GM23338 (cell line): ENCODE results near the gene SNRPA. TPM values are rescaled to one million over a fixed set of nuclear protein-coding genes. Genes with fewer than 3 reads are reported as not detected.

Experiments
- ATAC-seq: fragments of 200-7000 bp; cut with Tn5 transposase; 3 replicates; pipeline ENCODE4 v1.9.1; 2020
- DNase-seq: peaks from one replicate; pipeline ENCODE4 v3.0.0-alpha.2; 2015; ENCODE audit warnings: low spot score
- H2AFZ ChIP-seq: fragments of 200-600 bp; sonication (generic); 2 replicates; pipeline ENCODE4 v1.8.0; 2016; ENCODE audit warnings: antibody characterized with exemption, mild to moderate bottlenecking, moderate library complexity
- H3F3A ChIP-seq: fragments of 200-600 bp; sonication (generic); replicated peaks from 2 replicates; pipeline ENCODE4 v1.8.0; 2017; ENCODE audit warnings: antibody characterized with exemption, mixed run types, low read depth
- H3K27ac ChIP-seq: fragments of 200-600 bp; sonication (generic); 2 replicates; pipeline ENCODE4 v1.6.1; 2016; ENCODE audit warnings: low read depth
- H3K27me3 ChIP-seq: fragments of 200-600 bp; sonication (generic); 2 replicates; pipeline ENCODE4 v1.8.0; 2016; ENCODE audit warnings: mild to moderate bottlenecking, mixed run types, moderate library complexity; ENCODE audit not compliant: insufficient read depth
- H3K36me3 ChIP-seq: fragments of 200-600 bp; sonication (generic); 2 replicates; pipeline ENCODE4 v1.8.0; 2016; ENCODE audit warnings: mild to moderate bottlenecking; ENCODE audit not compliant: insufficient read depth
- H3K4me1 ChIP-seq: fragments of 200-600 bp; sonication (generic); 2 replicates; pipeline ENCODE4 v1.8.0; 2016; ENCODE audit warnings: mild to moderate bottlenecking, moderate library complexity; ENCODE audit not compliant: insufficient read depth
- H3K4me2 ChIP-seq: fragments of 200-600 bp; sonication (generic); 2 replicates; pipeline ENCODE4 v1.7.1; 2017; ENCODE audit warnings: mixed run types
- H3K4me3 ChIP-seq: fragments of 200-600 bp; sonication (generic); 2 replicates; pipeline ENCODE4 v1.6.1; 2016; ENCODE audit warnings: mixed run types
- H3K79me2 ChIP-seq: fragments of 200-600 bp; sonication (generic); replicated peaks from 2 replicates; pipeline ENCODE4 v1.8.0; 2017; ENCODE audit warnings: mild to moderate bottlenecking; ENCODE audit not compliant: insufficient read depth
- H3K9me2 ChIP-seq: fragments of 200-600 bp; sonication (generic); 2 replicates; pipeline ENCODE4 v1.8.0; 2017; ENCODE audit not compliant: insufficient read depth
- H4K20me1 ChIP-seq: fragments of 200-600 bp; sonication (generic); replicated peaks from 2 replicates; pipeline ENCODE4 v1.8.0; 2017; ENCODE audit warnings: mild to moderate bottlenecking; ENCODE audit not compliant: insufficient read depth
- H3K27ac Mint-ChIP-seq: 2 replicates; pipeline ENCODE4 v1.8.0; 2020; ENCODE audit warnings: inconsistent platforms, mild to moderate bottlenecking, moderate library complexity, mixed read lengths
- H3K27me3 Mint-ChIP-seq: 3 replicates; pipeline ENCODE4 v1.8.0; 2022; ENCODE audit warnings: low read depth, mild to moderate bottlenecking, moderate library complexity, mixed read lengths, inconsistent platforms; ENCODE audit not compliant: insufficient read depth, poor library complexity
- H3K36me3 Mint-ChIP-seq: 3 replicates; pipeline ENCODE4 v1.8.0; 2021; ENCODE audit warnings: low read depth, mild to moderate bottlenecking, inconsistent platforms, moderate library complexity, mixed read lengths
- H3K4me1 Mint-ChIP-seq: 3 replicates; pipeline ENCODE4 v1.8.0; 2020; ENCODE audit warnings: mild to moderate bottlenecking, inconsistent platforms, mixed read lengths
- H3K4me3 Mint-ChIP-seq: 3 replicates; pipeline ENCODE4 v1.8.0; 2021; ENCODE audit warnings: moderate library complexity, mild to moderate bottlenecking, inconsistent platforms, mixed read lengths
- H3K9me3 Mint-ChIP-seq: 3 replicates; pipeline ENCODE4 v1.8.0; 2020; ENCODE audit warnings: moderate library complexity, mild to moderate bottlenecking, inconsistent platforms, mixed read lengths
- CREB1 ChIP-seq: fragments of 250-450 bp; sonication (Bioruptor Pico); IDR thresholded peaks from 2 replicates; pipeline ENCODE4 v1.5.0; 2020; ENCODE audit warnings: low read depth, mild to moderate bottlenecking, moderate library complexity
- EZH2 ChIP-seq: fragments of 200-600 bp; sonication (generic); IDR thresholded peaks from one replicate; pipeline ENCODE4 v1.8.0; 2017; ENCODE audit warnings: antibody characterized with exemption, mild to moderate bottlenecking, low read depth; ENCODE audit not compliant: unreplicated experiment
- EZH2phosphoT487 ChIP-seq: fragments of 200-600 bp; sonication (generic); IDR thresholded peaks from one replicate; pipeline ENCODE4 v1.8.1; 2018; ENCODE audit warnings: antibody characterized with exemption; ENCODE audit not compliant: unreplicated experiment
- JUNB ChIP-seq: IDR thresholded peaks from one replicate; pipeline ENCODE4 v1.6.1; 2016; ENCODE audit warnings: antibody characterized with exemption; ENCODE audit not compliant: unreplicated experiment
- NANOG ChIP-seq: IDR thresholded peaks from 2 replicates; pipeline ENCODE4 v1.6.1; 2016; ENCODE audit warnings: antibody characterized with exemption, borderline replicate concordance
- STAT1 ChIP-seq: IDR thresholded peaks from one replicate; pipeline ENCODE4 v1.6.1; 2016; ENCODE audit warnings: antibody characterized with exemption; ENCODE audit not compliant: unreplicated experiment
- ZNF331 ChIP-seq: fragments of 250-450 bp; sonication (Bioruptor Pico); IDR thresholded peaks from 2 replicates; pipeline ENCODE4 v1.5.0; 2020; ENCODE audit warnings: low read depth, mild to moderate bottlenecking, moderate library complexity
- polyA plus RNA-seq: library from polyadenylated mRNA; unstranded; fragments of >200 nt; fragmentation: Nextera tagmentation; extraction: Ambion mirVana; gene quantifications from 2 replicates; pipeline ENCODE4 v1.2.1, GENCODE V29; 2016
- total RNA-seq: library from RNA; depleted of rRNA; stranded (reverse); fragments of >200 nt; shearing (Covaris generic); gene quantifications from 2 replicates; pipeline ENCODE4 v1.2.3, GENCODE V29; 2014
- TF ChIP-seq, protein P1 (sequence below): IDR thresholded peaks from one replicate; pipeline ENCODE4 v1.6.1; 2018; ENCODE audit warnings: antibody characterized with exemption; ENCODE audit not compliant: unreplicated experiment
- TF ChIP-seq, protein P2 (sequence below), 2 experiments: fragments of 200-600 bp in 1 of 2; sonication (generic) in 1 of 2; conservative IDR thresholded peaks; 2 replicates each; pipeline versions ENCODE4 v1.5.1 to v1.6.1; 2016 to 2017; ENCODE audit warnings: antibody characterized with exemption in 2 of 2, low read depth in 2 of 2, mild to moderate bottlenecking in 2 of 2, moderate library complexity in 1 of 2
- TF ChIP-seq, protein P3 (sequence below): fragments of 250-450 bp; sonication (Bioruptor Pico); IDR thresholded peaks from 2 replicates; pipeline ENCODE4 v1.5.0; 2020; ENCODE audit warnings: mild to moderate bottlenecking, moderate library complexity

SNRPA gene
- total and polyA plus RNA-seq, 2 experiments from 2014 or later, result 295 to 326 TPM

DNA sequence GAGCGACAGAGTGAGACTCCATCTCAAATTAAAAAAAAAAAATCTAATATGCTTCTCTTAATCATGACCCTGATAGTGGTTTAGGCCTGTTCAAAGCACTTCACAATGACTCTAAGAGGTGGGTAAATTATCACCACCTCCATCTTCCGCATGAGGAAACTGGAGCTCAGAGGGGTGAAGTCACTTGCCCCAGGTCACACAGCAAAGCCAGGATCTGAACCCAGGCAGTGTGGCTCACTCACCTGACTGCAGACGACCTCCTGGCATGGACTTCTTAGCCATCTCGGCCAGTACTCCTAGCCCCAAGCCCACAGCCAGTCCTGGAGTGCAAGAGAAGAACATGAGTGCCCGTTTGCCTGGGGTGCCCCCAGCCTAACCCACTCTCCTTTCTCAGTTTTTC is 41.2 kb upstream of the SNRPA start (continued):
- TF ChIP-seq STAT1 (no peak), EZH2 (no peak), NANOG (no peak), JUNB (no peak), CREB1 (CRISPR knock-in tag) (no peak), EZH2phosphoT487 (no peak), ZNF331 (CRISPR knock-in tag) (no peak)
- TF ChIP-seq, protein P1, sequence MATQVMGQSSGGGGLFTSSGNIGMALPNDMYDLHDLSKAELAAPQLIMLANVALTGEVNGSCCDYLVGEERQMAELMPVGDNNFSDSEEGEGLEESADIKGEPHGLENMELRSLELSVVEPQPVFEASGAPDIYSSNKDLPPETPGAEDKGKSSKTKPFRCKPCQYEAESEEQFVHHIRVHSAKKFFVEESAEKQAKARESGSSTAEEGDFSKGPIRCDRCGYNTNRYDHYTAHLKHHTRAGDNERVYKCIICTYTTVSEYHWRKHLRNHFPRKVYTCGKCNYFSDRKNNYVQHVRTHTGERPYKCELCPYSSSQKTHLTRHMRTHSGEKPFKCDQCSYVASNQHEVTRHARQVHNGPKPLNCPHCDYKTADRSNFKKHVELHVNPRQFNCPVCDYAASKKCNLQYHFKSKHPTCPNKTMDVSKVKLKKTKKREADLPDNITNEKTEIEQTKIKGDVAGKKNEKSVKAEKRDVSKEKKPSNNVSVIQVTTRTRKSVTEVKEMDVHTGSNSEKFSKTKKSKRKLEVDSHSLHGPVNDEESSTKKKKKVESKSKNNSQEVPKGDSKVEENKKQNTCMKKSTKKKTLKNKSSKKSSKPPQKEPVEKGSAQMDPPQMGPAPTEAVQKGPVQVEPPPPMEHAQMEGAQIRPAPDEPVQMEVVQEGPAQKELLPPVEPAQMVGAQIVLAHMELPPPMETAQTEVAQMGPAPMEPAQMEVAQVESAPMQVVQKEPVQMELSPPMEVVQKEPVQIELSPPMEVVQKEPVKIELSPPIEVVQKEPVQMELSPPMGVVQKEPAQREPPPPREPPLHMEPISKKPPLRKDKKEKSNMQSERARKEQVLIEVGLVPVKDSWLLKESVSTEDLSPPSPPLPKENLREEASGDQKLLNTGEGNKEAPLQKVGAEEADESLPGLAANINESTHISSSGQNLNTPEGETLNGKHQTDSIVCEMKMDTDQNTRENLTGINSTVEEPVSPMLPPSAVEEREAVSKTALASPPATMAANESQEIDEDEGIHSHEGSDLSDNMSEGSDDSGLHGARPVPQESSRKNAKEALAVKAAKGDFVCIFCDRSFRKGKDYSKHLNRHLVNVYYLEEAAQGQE, result no peak

DNA sequence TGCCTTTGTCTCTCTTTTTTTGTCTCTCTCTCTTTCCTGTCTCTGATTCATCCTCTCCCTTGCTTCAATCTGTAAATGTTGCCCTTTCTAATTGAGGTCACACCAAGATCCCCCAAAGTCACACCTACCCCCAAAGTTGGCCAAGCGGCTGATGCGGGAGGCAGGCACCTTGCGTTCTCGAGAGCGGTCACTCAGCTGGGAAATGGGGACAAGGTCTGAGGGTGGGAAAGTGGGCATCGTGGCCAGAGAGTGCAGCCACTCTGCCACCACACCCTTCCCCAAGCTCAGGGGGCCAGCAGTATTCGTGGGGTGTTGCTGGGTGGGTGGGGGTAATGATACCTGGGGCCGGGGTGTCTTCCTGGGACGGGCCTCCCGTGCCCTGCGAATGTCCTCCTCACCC is 37.1 kb upstream of the SNRPA start:
- H3K9me3 Mint-ChIP-seq, result no peaks in the 10 kb centered on the region
- Histone ChIP-seq H3K27ac (no peak overlapping the region), H3K9me2 (no peaks in the 10 kb centered on the region), H3K27me3 (no peaks in the 10 kb centered on the region), H3K36me3 (peaks cover 19% of the 10 kb centered on the region), H3K4me1 (peaks cover 14% of the 10 kb centered on the region), H4K20me1 (peaks cover 3% of the 10 kb centered on the region; the same call in 1 of the 2 replicates), H3K4me3 (no peak overlapping the region), H3F3A (peaks cover 15% of the 10 kb centered on the region; the same call in 1 of the 2 replicates), H3K4me2 (peak overlapping the region; percentile 95; the same call in 1 of the 2 replicates), H2AFZ (no peak overlapping the region), H3K79me2 (peaks cover 18% of the 10 kb centered on the region)
- H3K36me3 Mint-ChIP-seq, result peaks cover 34% of the 10 kb centered on the region
- peaks cover 17% of the 10 kb centered on the region for H3K4me1 Mint-ChIP-seq
- DNase-seq (no peak), ATAC-seq (no peak)
- peak overlapping the region; percentile 96 for H3K27ac Mint-ChIP-seq
- peak overlapping the region; percentile 60 for H3K4me3 Mint-ChIP-seq
- H3K27me3 Mint-ChIP-seq, result peaks cover 8% of the 10 kb centered on the region
- TF ChIP-seq EZH2phosphoT487 (no peak), ZNF331 (CRISPR knock-in tag) (no peak), NANOG (no peak)
- TF ChIP-seq, protein P2, sequence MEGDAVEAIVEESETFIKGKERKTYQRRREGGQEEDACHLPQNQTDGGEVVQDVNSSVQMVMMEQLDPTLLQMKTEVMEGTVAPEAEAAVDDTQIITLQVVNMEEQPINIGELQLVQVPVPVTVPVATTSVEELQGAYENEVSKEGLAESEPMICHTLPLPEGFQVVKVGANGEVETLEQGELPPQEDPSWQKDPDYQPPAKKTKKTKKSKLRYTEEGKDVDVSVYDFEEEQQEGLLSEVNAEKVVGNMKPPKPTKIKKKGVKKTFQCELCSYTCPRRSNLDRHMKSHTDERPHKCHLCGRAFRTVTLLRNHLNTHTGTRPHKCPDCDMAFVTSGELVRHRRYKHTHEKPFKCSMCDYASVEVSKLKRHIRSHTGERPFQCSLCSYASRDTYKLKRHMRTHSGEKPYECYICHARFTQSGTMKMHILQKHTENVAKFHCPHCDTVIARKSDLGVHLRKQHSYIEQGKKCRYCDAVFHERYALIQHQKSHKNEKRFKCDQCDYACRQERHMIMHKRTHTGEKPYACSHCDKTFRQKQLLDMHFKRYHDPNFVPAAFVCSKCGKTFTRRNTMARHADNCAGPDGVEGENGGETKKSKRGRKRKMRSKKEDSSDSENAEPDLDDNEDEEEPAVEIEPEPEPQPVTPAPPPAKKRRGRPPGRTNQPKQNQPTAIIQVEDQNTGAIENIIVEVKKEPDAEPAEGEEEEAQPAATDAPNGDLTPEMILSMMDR (conservative IDR thresholded peaks at IDR 0.05; ENCODE audit: low read depth in 2 of 2), result no peak
- TF ChIP-seq, protein P3, sequence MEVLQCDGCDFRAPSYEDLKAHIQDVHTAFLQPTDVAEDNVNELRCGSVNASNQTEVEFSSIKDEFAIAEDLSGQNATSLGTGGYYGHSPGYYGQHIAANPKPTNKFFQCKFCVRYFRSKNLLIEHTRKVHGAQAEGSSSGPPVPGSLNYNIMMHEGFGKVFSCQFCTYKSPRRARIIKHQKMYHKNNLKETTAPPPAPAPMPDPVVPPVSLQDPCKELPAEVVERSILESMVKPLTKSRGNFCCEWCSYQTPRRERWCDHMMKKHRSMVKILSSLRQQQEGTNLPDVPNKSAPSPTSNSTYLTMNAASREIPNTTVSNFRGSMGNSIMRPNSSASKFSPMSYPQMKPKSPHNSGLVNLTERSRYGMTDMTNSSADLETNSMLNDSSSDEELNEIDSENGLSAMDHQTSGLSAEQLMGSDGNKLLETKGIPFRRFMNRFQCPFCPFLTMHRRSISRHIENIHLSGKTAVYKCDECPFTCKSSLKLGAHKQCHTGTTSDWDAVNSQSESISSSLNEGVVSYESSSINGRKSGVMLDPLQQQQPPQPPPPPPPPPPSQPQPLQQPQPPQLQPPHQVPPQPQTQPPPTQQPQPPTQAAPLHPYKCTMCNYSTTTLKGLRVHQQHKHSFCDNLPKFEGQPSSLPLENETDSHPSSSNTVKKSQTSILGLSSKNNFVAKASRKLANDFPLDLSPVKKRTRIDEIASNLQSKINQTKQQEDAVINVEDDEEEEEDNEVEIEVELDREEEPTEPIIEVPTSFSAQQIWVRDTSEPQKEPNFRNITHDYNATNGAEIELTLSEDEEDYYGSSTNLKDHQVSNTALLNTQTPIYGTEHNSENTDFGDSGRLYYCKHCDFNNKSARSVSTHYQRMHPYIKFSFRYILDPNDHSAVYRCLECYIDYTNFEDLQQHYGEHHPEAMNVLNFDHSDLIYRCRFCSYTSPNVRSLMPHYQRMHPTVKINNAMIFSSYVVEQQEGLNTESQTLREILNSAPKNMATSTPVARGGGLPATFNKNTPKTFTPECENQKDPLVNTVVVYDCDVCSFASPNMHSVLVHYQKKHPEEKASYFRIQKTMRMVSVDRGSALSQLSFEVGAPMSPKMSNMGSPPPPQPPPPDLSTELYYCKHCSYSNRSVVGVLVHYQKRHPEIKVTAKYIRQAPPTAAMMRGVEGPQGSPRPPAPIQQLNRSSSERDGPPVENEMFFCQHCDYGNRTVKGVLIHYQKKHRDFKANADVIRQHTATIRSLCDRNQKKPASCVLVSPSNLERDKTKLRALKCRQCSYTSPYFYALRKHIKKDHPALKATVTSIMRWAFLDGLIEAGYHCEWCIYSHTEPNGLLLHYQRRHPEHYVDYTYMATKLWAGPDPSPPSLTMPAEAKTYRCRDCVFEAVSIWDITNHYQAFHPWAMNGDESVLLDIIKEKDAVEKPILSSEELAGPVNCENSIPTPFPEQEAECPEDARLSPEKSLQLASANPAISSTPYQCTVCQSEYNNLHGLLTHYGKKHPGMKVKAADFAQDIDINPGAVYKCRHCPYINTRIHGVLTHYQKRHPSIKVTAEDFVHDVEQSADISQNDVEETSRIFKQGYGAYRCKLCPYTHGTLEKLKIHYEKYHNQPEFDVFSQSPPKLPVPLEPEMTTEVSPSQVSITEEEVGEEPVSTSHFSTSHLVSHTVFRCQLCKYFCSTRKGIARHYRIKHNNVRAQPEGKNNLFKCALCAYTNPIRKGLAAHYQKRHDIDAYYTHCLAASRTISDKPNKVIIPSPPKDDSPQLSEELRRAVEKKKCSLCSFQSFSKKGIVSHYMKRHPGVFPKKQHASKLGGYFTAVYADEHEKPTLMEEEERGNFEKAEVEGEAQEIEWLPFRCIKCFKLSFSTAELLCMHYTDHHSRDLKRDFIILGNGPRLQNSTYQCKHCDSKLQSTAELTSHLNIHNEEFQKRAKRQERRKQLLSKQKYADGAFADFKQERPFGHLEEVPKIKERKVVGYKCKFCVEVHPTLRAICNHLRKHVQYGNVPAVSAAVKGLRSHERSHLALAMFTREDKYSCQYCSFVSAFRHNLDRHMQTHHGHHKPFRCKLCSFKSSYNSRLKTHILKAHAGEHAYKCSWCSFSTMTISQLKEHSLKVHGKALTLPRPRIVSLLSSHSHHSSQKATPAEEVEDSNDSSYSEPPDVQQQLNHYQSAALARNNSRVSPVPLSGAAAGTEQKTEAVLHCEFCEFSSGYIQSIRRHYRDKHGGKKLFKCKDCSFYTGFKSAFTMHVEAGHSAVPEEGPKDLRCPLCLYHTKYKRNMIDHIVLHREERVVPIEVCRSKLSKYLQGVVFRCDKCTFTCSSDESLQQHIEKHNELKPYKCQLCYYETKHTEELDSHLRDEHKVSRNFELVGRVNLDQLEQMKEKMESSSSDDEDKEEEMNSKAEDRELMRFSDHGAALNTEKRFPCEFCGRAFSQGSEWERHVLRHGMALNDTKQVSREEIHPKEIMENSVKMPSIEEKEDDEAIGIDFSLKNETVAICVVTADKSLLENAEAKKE (CRISPR knock-in tag), result no peak
- TF ChIP-seq, protein P1, result no peak
